Measurements from ENCODE around the gene DCAF15. TPM values are rescaled to one million over a fixed set of nuclear protein-coding genes. Genes with fewer than 3 reads are reported as not detected.

Gene DCAF15
- total and polyA plus RNA-seq, 2 experiments from 2014 or later = 39.5 to 81.3 TPM

- peaks cover 14% of the 10 kb centered on the region for H3K36me3 Mint-ChIP-seq (ENCODE audit: low read depth)
- DNase-seq (ENCODE audit: low spot score) (no peak), ATAC-seq (no peak)
- H4K20me1 ChIP-seq (replicated peaks; ENCODE audit: insufficient read depth) = no peaks in the 10 kb centered on the region
- 0 out of 2 replicates have a peak, but pooled peaks cover 5% of the 10 kb centered on the region for H3K4me1 ChIP-seq (ENCODE audit: insufficient read depth)
- H3K79me2 ChIP-seq (replicated peaks; ENCODE audit: insufficient read depth) = peaks cover 4% of the 10 kb centered on the region; the same call in 1 of the 2 replicates
- peak overlapping the region; percentile 88 for H3K4me2 ChIP-seq
- H3K27ac Mint-ChIP-seq = no peak overlapping the region
- H3K4me1 Mint-ChIP-seq = peaks cover 5% of the 10 kb centered on the region; the same call in 2 of the 3 replicates
- no peak for TF ChIP-seq CREB1 (CRISPR knock-in tag; IDR thresholded peaks at IDR 0.05; ENCODE audit: low read depth)
- no peak for TF ChIP-seq ZNF462 (CRISPR knock-in tag; IDR thresholded peaks at IDR 0.05)
- no peak for TF ChIP-seq POLR2AphosphoS5 (IDR thresholded peaks at IDR 0.05; ENCODE audit: low read depth)
- no peak for TF ChIP-seq REST (IDR thresholded peaks at IDR 0.05; ENCODE audit: unreplicated experiment)
- TF ChIP-seq ETS1 (IDR thresholded peaks at IDR 0.05) = no peak
- TF ChIP-seq EZH2 (IDR thresholded peaks at IDR 0.05; ENCODE audit: low read depth, unreplicated experiment) = no peak
- TF ChIP-seq CTCF (conservative IDR thresholded peaks at IDR 0.05; ENCODE audit: low read depth in 2 of 2) = no peak
- no peak for TF ChIP-seq STAT1 (IDR thresholded peaks at IDR 0.05; ENCODE audit: unreplicated experiment)
- no peak for TF ChIP-seq ZNF331 (CRISPR knock-in tag; IDR thresholded peaks at IDR 0.05; ENCODE audit: low read depth)
- TF ChIP-seq JUNB (IDR thresholded peaks at IDR 0.05; ENCODE audit: unreplicated experiment) = no peak
- TF ChIP-seq EZH2phosphoT487 (IDR thresholded peaks at IDR 0.05; ENCODE audit: unreplicated experiment) = no peak
- TF ChIP-seq NANOG (IDR thresholded peaks at IDR 0.05; ENCODE audit: borderline replicate concordance) = no peak
- TF ChIP-seq ZNF114 (CRISPR knock-in tag; IDR thresholded peaks at IDR 0.05) = no peak
- peak overlapping the region; percentile 89 for H3K4me3 ChIP-seq
- H2AFZ ChIP-seq = no peak overlapping the region
- no peaks in the 10 kb centered on the region for H3F3A ChIP-seq (replicated peaks; ENCODE audit: low read depth)
- no peak overlapping the region for H3K27ac ChIP-seq (ENCODE audit: low read depth)
- no peaks in the 10 kb centered on the region for H3K9me2 ChIP-seq (ENCODE audit: insufficient read depth)
- H3K27me3 Mint-ChIP-seq (ENCODE audit: insufficient read depth, low read depth, poor library complexity) = peaks cover 25% of the 10 kb centered on the region
- H3K4me3 Mint-ChIP-seq = peak overlapping the region; percentile 83
- H3K9me3 Mint-ChIP-seq = peaks cover 4% of the 10 kb centered on the region; the same call in 2 of the 3 replicates
- peaks cover 10% of the 10 kb centered on the region; the same call in 1 of the 2 replicates for H3K27me3 ChIP-seq (ENCODE audit: insufficient read depth)
- no peaks in the 10 kb centered on the region for H3K36me3 ChIP-seq (ENCODE audit: insufficient read depth)
Measured at GRCh38 chr19:13906910-13907309, 45.4 kb upstream of the DCAF15 start.

Measured in GM23338 (cell line).